ENCODE measurements around the gene GJB2.
"Not testable (repeated sequence)": the region's sequence is repeated elsewhere in the genome, so short reads cannot be mapped to it uniquely, and the experiment has no call there.

The GJB2 gene

DNA sequence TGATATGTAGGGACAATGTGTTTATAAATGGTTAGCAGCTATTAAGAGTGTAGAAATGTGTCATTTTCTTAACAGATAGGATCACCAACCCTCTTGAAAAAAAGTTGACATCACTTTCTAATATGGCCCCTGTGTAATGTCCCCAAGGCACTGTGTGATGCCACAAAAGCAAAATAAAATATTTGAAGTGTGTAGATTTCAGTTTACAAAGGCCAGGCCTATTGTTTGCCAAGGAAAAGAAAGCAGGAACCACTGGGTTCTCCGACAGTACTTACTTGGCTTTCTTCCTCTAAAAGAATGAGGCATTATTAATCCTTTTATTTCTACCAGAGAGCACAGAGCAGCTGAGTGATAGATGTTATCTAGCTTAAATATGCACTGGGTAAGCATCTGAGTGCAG is 21.4 kb downstream of the GJB2 start:
- DNase-seq (ENCODE audit: low read depth, low spot score), result no peak
- H3K27ac ChIP-seq, result no peak overlapping the region

DNA sequence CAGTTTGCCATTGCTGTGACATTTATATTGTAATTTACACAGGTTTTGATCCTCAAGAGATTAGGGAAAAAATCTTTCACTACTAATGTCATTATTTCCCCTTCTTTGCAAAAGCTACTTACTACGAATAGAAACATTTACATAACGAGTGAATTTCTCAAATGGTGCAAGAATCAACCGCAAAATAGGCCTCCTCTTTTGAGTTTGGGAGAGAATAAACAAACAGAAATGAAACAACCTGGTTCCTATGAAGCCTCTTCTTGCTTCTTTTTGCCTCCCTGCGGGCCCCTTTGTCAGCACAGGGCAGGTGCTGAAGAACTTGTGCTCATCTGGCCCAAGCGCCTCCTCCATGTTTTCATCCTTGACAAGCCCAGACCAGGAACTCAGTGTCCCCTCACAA is 21.8 kb downstream of the GJB2 start:
- no peak overlapping the region for H3K27ac ChIP-seq
- no peak for DNase-seq (ENCODE audit: low read depth, low spot score)

GRCh38 chr13:20168396-20168795 is 24.3 kb downstream of the GJB2 start:
- H3K27ac ChIP-seq, result no peak overlapping the region
- no peak for DNase-seq (ENCODE audit: low read depth, low spot score)

GRCh38 chr13:20165417-20166257 is 27.1 kb downstream of the GJB2 start:
- no peak for DNase-seq (ENCODE audit: low read depth, low spot score)

DNA sequence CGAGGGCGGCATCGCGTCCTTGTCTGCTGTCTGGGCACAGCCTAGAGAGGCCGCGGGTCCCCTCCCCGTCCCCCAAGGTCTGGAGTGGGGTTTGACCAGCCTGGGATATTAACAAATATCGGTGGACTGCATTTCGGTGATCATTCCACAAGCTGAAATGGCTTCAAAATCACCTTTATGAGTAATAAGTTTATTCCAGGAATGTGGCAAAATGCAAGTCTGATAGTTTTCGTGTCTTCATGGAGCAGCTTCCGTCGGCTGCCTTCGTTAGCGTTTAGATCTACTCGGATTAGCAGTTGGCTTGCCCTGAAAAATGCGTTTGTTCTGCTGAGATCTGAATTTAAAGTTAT is 30.8 kb downstream of the GJB2 start:
- no peak for DNase-seq (ENCODE audit: low read depth, low spot score)

More at GRCh38 chr13:20165417-20166257, 27.1 kb downstream of the GJB2 start:
- H3K27ac ChIP-seq, result no peak overlapping the region

GRCh38 chr13:20161275-20161950 is 31.3 kb downstream of the GJB2 start:
- no peak for DNase-seq (ENCODE audit: low read depth, low spot score)
- H3K27ac ChIP-seq, result no peak overlapping the region

More for the DNA sequence above, 30.8 kb downstream of the GJB2 start:
- no peak overlapping the region for H3K27ac ChIP-seq

DNA sequence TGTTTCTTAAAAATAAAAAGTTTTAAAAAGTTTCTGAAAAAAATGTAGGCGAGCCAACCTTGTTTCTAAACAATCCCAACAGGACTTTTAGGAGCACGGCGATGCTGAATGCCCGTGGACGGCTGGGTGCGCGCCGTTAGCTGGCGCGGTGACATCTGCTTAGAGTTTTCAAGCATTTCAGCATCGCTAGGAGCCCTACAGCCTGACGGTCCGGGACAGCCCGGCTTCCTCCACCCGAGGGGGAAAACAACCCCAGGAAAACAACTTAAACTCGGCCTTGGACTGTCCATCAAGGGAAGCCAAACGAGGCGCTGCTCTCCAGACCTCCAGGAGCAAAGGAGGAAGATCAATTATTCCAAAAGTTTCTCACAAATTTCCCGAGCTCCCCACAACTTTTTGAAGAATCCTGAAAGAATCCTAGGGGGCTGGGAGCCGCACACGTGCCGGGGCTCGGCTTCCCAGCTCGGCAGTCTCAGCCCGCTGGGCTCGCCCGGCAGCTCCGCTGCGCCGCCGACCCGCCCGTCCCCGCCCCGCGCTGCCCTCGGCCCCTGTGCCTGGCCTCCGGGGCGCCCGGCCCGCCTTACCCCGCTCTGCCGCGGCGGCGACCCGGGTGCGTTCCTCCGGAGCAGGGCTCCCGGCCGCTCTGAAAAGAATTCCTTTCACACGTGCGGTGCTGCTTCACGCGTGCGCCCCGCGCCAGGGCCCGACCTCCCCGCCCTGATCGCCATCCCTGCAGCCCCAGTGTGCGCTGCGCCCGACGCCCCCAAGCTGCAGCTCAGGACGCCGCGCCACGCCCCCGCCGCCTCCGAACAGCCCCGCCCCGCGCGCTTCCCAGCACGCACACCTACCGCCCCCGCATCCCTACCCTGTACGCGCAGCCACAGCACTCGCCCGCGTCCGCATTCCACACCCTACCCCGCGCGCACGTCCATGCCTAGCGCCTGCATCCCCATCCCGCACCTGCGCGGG is 32.1 kb downstream of the GJB2 start, which contains the start of gene GJA3:
GJA3 (minus strand) TSS at position 747 of the 969 bp plus-strand sequence. CDS start 17,764 bp downstream, outside the sequence.
- no peak for DNase-seq (ENCODE audit: low read depth, low spot score)
- no peak within 1 kb of the TSS for H3K27ac ChIP-seq

- DNase-seq (ENCODE audit: low read depth, low spot score), result no peak
- no peak overlapping the region for H3K27ac ChIP-seq
Measured at GRCh38 chr13:20159646-20160305, 33.0 kb downstream of the GJB2 start.

- H3K27ac ChIP-seq, result no peak overlapping the region
- no peak for DNase-seq (ENCODE audit: low read depth, low spot score)
Measured at GRCh38 chr13:20157151-20157796, 35.5 kb downstream of the GJB2 start.

DNA sequence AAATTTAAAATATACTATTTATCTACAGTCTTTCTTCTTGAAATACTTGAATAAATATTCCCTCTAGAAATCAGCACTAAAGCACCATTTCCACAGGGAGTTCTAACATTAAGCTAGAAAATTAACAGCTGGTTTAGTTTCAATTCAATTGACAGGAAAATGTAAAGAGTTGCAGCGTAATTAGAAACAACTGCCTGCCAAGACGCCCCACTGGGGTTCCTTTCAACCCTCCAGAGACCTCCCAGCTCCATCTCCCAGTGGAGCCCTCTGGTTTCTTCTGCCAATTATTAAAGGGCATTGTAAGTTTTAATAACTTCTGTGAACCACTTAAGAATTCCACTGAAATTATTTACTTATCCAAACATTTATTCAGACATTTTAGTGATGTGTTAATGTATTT is 36.0 kb downstream of the GJB2 start:
- no peak for DNase-seq (ENCODE audit: low read depth, low spot score)
- no peak overlapping the region for H3K27ac ChIP-seq

DNA sequence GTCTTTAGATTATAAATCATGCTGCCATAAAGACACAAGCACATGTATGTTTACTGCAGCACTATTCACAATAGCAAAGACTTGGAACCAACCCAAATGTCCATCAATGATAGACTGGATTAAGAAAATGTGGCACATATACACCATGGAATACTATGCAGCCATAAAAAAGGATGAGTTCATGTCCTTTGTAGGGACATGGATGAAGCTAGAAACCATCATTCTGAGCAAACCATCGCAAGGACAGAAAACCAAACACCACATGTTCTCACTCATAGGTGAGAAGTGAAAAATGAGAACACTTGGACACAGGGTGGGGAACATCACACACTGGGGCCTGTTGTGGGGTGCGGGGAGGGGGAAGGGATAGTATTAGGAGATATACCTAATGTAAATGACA is 39.4 kb downstream of the GJB2 start:
- not testable (repeated sequence) for DNase-seq (ENCODE audit: low read depth, low spot score); H3K27ac ChIP-seq

DNA sequence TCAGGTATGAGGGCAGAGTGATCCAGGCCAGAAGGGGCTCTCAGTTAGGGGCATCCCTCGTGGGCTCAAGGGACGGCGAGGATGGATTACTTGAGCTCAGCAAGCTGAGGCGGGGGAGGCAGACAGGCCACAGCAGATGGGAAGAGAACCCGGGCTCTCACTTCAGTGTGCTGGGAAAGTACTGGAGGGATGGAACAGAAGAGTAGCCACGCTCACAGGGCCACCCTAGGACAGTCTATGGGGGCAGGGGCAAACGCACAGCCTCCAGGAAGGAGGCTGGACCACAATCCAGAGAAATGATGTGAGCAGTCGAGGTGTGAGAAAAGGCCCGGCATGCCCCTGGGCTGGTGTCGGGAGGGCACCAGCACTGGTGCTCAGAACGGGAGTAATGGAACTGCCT is 41.1 kb downstream of the GJB2 start:
- no peak overlapping the region for H3K27ac ChIP-seq
- DNase-seq (ENCODE audit: low read depth, low spot score), result no peak

DNA sequence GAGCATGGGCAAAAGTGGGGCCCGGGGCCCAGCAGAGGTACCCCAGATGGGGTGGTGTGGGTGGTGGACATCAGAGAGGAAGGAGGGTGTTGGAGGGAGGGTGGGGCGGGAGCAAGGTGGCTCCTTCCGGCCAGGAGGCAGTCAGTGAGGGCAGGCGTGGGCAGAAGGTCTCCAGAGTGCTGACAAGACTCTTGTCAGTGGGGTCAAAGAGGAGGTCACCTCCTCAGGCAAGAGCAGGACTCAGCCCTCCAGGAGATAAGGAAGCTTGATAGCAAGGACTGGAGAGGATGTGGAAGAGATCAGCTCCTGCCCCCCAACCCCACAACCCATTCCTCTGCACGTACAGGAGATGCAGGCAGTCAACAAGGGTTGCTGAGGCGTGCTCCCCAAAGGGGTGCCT is 41.7 kb downstream of the GJB2 start:
- no peak overlapping the region for H3K27ac ChIP-seq
- DNase-seq (ENCODE audit: low read depth, low spot score), result no peak

- DNase-seq (ENCODE audit: low read depth, low spot score), result no peak
- H3K27ac ChIP-seq, result no peak overlapping the region
Measured at GRCh38 chr13:20150561-20150960, 42.2 kb downstream of the GJB2 start.

DNA sequence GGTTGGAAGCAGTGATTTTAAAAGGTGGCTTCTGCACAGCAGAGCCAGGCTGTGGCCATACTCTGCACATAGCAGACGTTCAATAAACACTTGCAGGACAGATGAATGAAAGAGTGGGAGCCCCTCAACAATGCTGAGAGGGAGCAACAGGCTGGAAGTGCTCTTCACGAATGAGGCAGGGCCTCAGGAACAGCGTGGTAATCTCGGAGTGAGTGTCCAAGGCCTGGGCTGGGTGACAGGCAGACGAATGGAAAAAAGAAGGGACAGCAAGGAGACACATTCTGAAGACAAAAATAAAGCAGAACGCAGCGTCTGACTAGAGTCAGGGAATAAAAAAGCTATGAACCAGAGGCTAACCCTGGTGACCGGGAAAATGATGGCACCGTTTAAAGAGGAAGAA is 43.0 kb downstream of the GJB2 start:
- DNase-seq (ENCODE audit: low read depth, low spot score), result no peak
- H3K27ac ChIP-seq, result no peak overlapping the region

- H3K27ac ChIP-seq, result no peak overlapping the region
- no peak for DNase-seq (ENCODE audit: low read depth, low spot score)
Measured at GRCh38 chr13:20148501-20149183, 44.1 kb downstream of the GJB2 start.

DNA sequence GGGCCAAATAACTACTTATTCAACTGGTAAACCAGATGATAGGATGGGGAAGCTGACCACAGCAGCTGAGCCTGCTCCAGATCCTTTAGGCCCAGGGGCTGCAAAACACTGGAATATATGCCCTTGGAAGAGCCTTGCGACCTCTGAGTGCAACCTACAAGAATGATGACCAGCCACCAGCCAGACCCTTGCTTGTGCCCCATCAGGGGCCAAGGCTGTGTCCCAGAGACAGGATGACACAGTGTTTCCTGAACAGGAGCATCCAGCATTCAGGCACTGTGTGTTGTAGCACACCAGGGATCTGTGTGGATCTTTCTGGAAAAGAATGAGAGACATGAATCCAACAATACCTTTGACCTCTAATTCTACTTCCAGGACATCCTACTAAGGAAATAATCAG is 46.4 kb downstream of the GJB2 start:
- no peak for DNase-seq (ENCODE audit: low read depth, low spot score)
- no peak overlapping the region for H3K27ac ChIP-seq

- no peak overlapping the region for H3K27ac ChIP-seq
- DNase-seq (ENCODE audit: low read depth, low spot score), result no peak
Measured at GRCh38 chr13:20145521-20145920, 47.2 kb downstream of the GJB2 start.
